C4-2B (cell line): ENCODE data around the gene CLK3.

Source experiments
- H3K27ac ChIP-seq: fragments of 450-650 bp; 2 replicates; pipeline ENCODE4 v1.5.1; 2017
- CTCF ChIP-seq: fragments of 450-650 bp; conservative IDR thresholded peaks from 2 replicates; pipeline ENCODE4 v1.5.1; 2017; ENCODE audit warnings: mild to moderate bottlenecking
- ZFX ChIP-seq: fragments of 450-650 bp; IDR thresholded peaks from 2 replicates; pipeline ENCODE4 v1.6.1; 2017

Gene CLK3

DNA sequence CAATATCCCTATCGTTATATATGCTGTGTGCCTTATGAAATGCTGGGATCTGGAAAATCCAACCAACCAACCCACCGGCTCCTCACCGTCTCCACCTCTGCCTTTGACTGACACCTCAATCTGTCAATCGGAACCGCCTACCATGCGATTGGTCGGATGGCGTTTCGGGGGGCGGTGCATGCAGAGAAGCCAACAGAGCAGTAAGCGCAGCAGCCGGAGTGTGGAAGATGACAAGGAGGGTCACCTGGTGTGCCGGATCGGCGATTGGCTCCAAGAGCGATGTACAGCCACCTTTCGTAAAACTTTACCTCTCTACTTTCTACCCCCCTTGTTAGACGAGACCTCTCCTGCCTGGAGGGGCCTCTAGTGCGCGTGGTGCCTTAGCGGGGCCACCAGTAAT lies 6.3 kb downstream of the CLK3 start:
- TF ChIP-seq ZFX (no peak), CTCF (no peak)

DNA sequence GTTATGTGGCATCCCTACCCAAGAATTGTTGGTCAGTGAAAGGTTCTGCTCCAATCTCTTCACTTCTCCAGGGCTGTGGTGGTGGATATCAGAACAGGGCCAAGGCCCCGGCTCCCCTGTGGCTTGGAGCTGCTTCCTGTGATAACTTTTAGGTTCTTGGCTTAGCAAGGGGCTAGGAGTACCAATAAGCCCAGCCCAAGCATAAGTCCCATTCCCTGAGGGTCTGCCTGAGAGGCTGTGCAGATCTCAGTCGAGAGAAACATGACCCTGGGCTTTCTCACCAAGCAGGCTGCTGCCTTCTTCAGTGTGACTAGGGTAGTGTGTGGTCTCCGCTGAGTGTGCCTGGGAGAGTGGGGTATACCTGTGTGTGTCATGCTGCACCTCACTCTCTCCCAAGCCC lies 7.1 kb downstream of the CLK3 start:
- H3K27ac ChIP-seq: no peak overlapping the region
- TF ChIP-seq ZFX (no peak), CTCF (no peak)

More for the DNA sequence above, 6.3 kb downstream of the CLK3 start:
- no peak overlapping the region for H3K27ac ChIP-seq

- TF ChIP-seq CTCF: no peak
- TF ChIP-seq ZFX: no peak
- H3K27ac ChIP-seq: no peak overlapping the region
Observed at GRCh38 chr15:74624020-74624602, 8.5 kb downstream of the CLK3 start.

DNA sequence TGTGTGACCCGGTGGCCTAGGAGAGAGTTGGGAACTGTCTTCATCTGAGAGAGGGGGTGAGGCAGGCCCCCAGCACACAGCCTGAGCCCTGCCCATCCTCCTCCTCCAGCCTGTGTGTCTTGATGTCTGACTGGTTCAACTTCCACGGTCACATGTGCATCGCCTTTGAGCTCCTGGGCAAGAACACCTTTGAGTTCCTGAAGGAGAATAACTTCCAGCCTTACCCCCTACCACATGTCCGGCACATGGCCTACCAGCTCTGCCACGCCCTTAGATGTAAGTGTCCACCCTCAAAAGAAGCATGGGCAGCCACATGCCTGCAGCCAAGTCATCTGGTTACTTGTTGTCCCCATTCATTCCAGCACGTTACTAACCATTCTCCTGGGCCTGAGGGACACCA lies 10.1 kb downstream of the CLK3 start:
- no peak for TF ChIP-seq ZFX
- TF ChIP-seq CTCF: no peak
- H3K27ac ChIP-seq: no peak overlapping the region

DNA sequence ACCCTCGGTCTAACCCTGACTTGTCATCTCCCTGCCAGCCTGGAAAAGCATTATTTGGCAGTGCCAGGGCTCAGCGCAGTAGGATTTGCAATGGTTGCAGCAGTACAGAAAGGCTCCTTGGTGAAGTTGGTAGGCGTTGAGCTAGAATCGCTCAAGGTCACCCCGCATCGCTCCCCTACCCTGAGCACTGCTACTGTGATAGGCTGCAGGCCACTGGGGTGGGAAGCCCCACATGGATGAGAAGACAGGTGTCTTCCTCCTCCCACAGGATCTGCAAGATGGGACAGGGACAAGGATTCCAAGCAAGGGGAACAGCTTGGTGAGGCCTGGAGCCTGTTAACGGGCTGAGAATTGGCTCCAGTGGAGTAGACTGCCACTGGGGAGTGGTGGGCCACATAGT lies 10.7 kb downstream of the CLK3 start:
- no peak for TF ChIP-seq ZFX
- no peak for TF ChIP-seq CTCF
- no peak overlapping the region for H3K27ac ChIP-seq

DNA sequence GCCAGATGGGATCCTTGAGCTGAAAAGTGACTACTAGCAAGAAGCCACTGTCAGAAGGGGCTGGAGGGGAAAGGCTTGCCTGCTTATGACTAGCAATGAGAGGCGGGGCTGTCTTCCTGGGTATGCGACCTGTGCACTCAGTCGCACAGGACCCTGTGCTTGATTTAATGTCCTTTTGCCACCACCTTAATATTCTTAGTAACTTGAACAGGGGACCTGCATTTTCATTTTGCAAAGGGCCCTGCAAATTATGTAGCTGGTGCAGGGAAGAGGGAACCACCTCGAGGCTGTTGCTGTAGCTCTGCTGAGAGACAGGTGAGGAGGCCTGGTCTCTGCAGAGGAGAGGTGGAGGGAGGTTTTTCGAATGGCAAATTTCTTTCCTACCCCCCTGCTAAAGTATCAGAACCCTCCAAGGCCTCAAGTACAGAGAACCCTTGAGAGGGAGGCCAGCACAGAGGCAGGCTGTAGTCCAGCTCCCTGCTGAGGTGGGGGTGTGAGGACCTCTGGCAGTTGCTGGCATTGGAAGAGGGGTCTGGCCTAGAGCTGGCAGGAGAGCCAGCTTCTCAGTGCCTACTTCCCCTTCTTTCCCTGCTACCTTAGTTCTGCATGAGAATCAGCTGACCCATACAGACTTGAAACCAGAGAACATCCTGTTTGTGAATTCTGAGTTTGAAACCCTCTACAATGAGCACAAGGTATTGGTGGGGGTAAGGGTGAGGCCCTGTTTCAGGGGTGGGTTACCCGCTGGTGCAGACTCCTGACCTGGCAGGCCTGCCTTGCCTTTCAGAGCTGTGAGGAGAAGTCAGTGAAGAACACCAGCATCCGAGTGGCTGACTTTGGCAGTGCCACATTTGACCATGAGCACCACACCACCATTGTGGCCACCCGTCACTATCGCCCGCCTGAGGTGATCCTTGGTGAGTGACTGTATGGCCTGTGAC lies 11.4 kb downstream of the CLK3 start:
- no peak overlapping the region for H3K27ac ChIP-seq

More for the DNA sequence above, 11.4 kb downstream of the CLK3 start:
- TF ChIP-seq CTCF (no peak), ZFX (no peak)
